HEK293T (cell line): ENCODE data around the gene ATP2B2.

Experiments
- BHLHE40 ChIP-seq: fragments of 450-650 bp; IDR thresholded peaks from 2 replicates; pipeline ENCODE4 v1.6.1; 2016; ENCODE audit warnings: mild to moderate bottlenecking, moderate library complexity, borderline replicate concordance
- CTBP1 ChIP-seq: fragments of 450-650 bp; IDR thresholded peaks from 2 replicates; pipeline ENCODE4 v1.6.1; 2016; ENCODE audit warnings: borderline replicate concordance
- FOXA1 ChIP-seq: fragments of 450-650 bp; IDR thresholded peaks from 2 replicates; pipeline ENCODE4 v1.6.1; 2016; ENCODE audit warnings: mild to moderate bottlenecking
- FOXK2 ChIP-seq: fragments of 450-650 bp; IDR thresholded peaks from 2 replicates; pipeline ENCODE4 v1.6.1; 2016; ENCODE audit warnings: mild to moderate bottlenecking
- FOXM1 ChIP-seq: fragments of 450-650 bp; IDR thresholded peaks from 2 replicates; pipeline ENCODE4 v1.6.1; 2017; ENCODE audit warnings: mild to moderate bottlenecking, borderline replicate concordance
- HDGF ChIP-seq: fragments of 450-650 bp; IDR thresholded peaks from 2 replicates; pipeline ENCODE4 v1.6.1; 2017; ENCODE audit warnings: antibody characterized with exemption, borderline replicate concordance
- L3MBTL2 ChIP-seq: fragments of 450-650 bp; conservative IDR thresholded peaks from 2 replicates; pipeline ENCODE4 v1.6.1; 2016; ENCODE audit warnings: mild to moderate bottlenecking
- SP1 ChIP-seq: fragments of 450-650 bp; IDR thresholded peaks from 2 replicates; pipeline ENCODE4 v1.6.1; 2017
- SUZ12 ChIP-seq: fragments of 450-650 bp; IDR thresholded peaks from 2 replicates; pipeline ENCODE4 v1.6.1; 2016; ENCODE audit warnings: mild to moderate bottlenecking
- TARDBP ChIP-seq: fragments of 450-650 bp; IDR thresholded peaks from 2 replicates; pipeline ENCODE4 v1.6.1; 2016
- ZNF384 ChIP-seq: fragments of 450-650 bp; IDR thresholded peaks from 2 replicates; pipeline ENCODE4 v1.6.1; 2016

DNA sequence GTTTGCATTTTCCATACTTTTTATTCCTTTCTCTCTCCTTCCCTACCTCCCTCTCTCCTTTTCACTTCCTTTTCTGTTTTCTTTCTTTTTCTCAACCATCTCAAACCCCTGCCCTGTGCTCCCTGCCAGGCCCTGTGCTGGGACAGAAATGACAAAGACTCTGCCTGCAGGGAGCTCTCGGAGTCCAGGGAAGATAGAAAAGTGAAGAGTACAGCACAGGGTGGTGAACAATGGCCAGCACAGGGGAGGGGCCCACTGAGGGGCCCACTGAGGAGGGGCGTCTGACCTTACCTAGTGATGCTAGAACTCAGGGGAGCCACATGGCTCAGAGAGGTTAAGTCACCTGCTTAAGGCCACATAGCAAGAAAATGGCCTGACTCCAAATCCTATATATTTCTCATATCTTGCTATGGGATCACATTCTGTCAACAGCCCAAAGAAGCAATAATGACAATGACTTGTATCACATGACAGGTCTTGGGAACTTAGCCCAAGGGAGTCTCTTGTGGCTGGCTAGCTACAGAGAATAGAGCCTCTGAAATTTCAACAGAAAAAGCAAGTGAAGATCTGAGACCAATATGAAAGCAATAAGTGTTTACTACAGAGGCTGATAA lies 44.3 kb upstream of the ATP2B2 start:
- TF ChIP-seq ZNF384 (no peak), SP1 (no peak), TARDBP (no peak), BHLHE40 (no peak), CTBP1 (no peak), FOXM1 (no peak), SUZ12 (no peak), FOXK2 (no peak), L3MBTL2 (no peak), FOXA1 (no peak), HDGF (no peak)
